H9 (cell line): ENCODE measurements around the gene LRRTM2. TPM values are rescaled to one million over a fixed set of nuclear protein-coding genes. Genes with fewer than 3 reads are reported as not detected.

Experiments
- DNase-seq: peaks from one replicate; pipeline ENCODE4 v3.0.0-alpha.2; 2017
- H2AFZ ChIP-seq: one replicate; pipeline ENCODE4 v1.6.1; 2013; ENCODE audit warnings: mild to moderate bottlenecking, low read length, control low read depth, moderate library complexity
- H2AK5ac ChIP-seq: 2 replicates; pipeline ENCODE4 v1.6.1; 2013; ENCODE audit warnings: low read length, control low read depth, mixed read lengths; ENCODE audit not compliant: insufficient read length
- H2BK120ac ChIP-seq: one replicate; pipeline ENCODE4 v1.6.1; 2013; ENCODE audit warnings: low read depth, mild to moderate bottlenecking, low read length, control low read depth, inconsistent platforms; ENCODE audit not compliant: poor library complexity, severe bottlenecking
- H2BK12ac ChIP-seq: 2 replicates; pipeline ENCODE4 v1.6.1; 2013; ENCODE audit warnings: low read length, control low read depth, mixed read lengths, low read depth; ENCODE audit not compliant: insufficient read length
- H2BK15ac ChIP-seq: 2 replicates; pipeline ENCODE4 v1.6.1; 2013; ENCODE audit warnings: low read depth, low read length, control low read depth
- H2BK20ac ChIP-seq: one replicate; pipeline ENCODE4 v1.6.1; 2013; ENCODE audit warnings: low read depth, mild to moderate bottlenecking, low read length, control low read depth, inconsistent platforms; ENCODE audit not compliant: poor library complexity, severe bottlenecking
- H2BK5ac ChIP-seq: 2 replicates; pipeline ENCODE4 v1.6.1; 2013; ENCODE audit warnings: low read length, control low read depth, mixed read lengths; ENCODE audit not compliant: insufficient read length
- H3K14ac ChIP-seq: 2 replicates; pipeline ENCODE4 v1.6.1; 2013; ENCODE audit warnings: low read length, control low read depth; ENCODE audit not compliant: insufficient read depth
- H3K18ac ChIP-seq: 2 replicates; pipeline ENCODE4 v1.6.1; 2013; ENCODE audit warnings: low read depth, mild to moderate bottlenecking, mixed read lengths, low read length, control low read depth; ENCODE audit not compliant: insufficient read length
- H3K23ac ChIP-seq: 2 replicates; pipeline ENCODE4 v1.6.1; 2013; ENCODE audit warnings: low read length, control low read depth, mixed read lengths, low read depth; ENCODE audit not compliant: insufficient read length
- H3K23me2 ChIP-seq: 2 replicates; pipeline ENCODE4 v1.6.1; 2013; ENCODE audit warnings: low read depth, mild to moderate bottlenecking, mixed read lengths, low read length, control low read depth; ENCODE audit not compliant: insufficient read length, poor library complexity, severe bottlenecking
- H3K27ac ChIP-seq: 2 replicates; pipeline ENCODE4 v1.5.1; 2013; ENCODE audit warnings: low read length, control low read depth, mixed read lengths, low read depth; ENCODE audit not compliant: insufficient read length
- H3K27me3 ChIP-seq: 2 replicates; pipeline ENCODE4 v1.6.1; 2013; ENCODE audit warnings: low read length, control low read depth, inconsistent platforms; ENCODE audit not compliant: insufficient read depth
- H3K4ac ChIP-seq: 2 replicates; pipeline ENCODE4 v1.6.1; 2013; ENCODE audit warnings: low read depth, mild to moderate bottlenecking, control low read depth, inconsistent platforms, low read length, moderate library complexity
- H3K4me1 ChIP-seq: 2 replicates; pipeline ENCODE4 v1.6.1; 2013; ENCODE audit warnings: low read length, control low read depth, inconsistent platforms; ENCODE audit not compliant: insufficient read depth
- H3K4me2 ChIP-seq: 2 replicates; pipeline ENCODE4 v1.6.1; 2013; ENCODE audit warnings: low read length, control low read depth, mixed read lengths; ENCODE audit not compliant: insufficient read length, insufficient read depth
- H3K56ac ChIP-seq: 2 replicates; pipeline ENCODE4 v1.6.1; 2013; ENCODE audit warnings: low read depth, mild to moderate bottlenecking, mixed read lengths, low read length, control low read depth; ENCODE audit not compliant: insufficient read length
- H3K79me1 ChIP-seq: 2 replicates; pipeline ENCODE4 v1.6.1; 2013; ENCODE audit warnings: low read depth, mild to moderate bottlenecking, moderate library complexity, low read length, control low read depth, inconsistent platforms; ENCODE audit not compliant: insufficient read depth, poor library complexity, severe bottlenecking
- H3K79me2 ChIP-seq: 2 replicates; pipeline ENCODE4 v1.6.1; 2013; ENCODE audit warnings: low read length, control low read depth, inconsistent platforms; ENCODE audit not compliant: insufficient read depth
- H3K9ac ChIP-seq: 2 replicates; pipeline ENCODE4 v1.6.1; 2013; ENCODE audit warnings: low read length, control low read depth, mixed read lengths; ENCODE audit not compliant: insufficient read length; ENCODE audit errors: extremely low read depth
- H3K9me3 ChIP-seq: one replicate; pipeline ENCODE4 v1.6.1; 2013; ENCODE audit warnings: low read depth, low read length, inconsistent platforms; ENCODE audit not compliant: control insufficient read depth
- H3T11ph ChIP-seq: one replicate; pipeline ENCODE4 v1.6.1; 2013; ENCODE audit warnings: mild to moderate bottlenecking, low read length, control low read depth, inconsistent platforms
- H4K20me1 ChIP-seq: one replicate; pipeline ENCODE4 v1.6.1; 2013; ENCODE audit not compliant: control insufficient read depth, insufficient read length, insufficient read depth
- H4K5ac ChIP-seq: 2 replicates; pipeline ENCODE4 v1.6.1; 2013; ENCODE audit warnings: low read depth, mild to moderate bottlenecking, mixed read lengths, low read length, control low read depth; ENCODE audit not compliant: insufficient read length
- H4K8ac ChIP-seq: replicated peaks from 2 replicates; pipeline ENCODE4 v1.6.1; 2013; ENCODE audit warnings: low read length, control low read depth, mixed read lengths, low read depth; ENCODE audit not compliant: insufficient read length
- H4K91ac ChIP-seq: 2 replicates; pipeline ENCODE4 v1.6.1; 2013; ENCODE audit warnings: low read depth, mild to moderate bottlenecking, moderate library complexity, mixed read lengths, low read length, control low read depth; ENCODE audit not compliant: insufficient read length
- H3K27ac Mint-ChIP-seq, 3 experiments: 2 replicates in 2 of 3; 3 replicates in 1 of 3; pipeline ENCODE4 v1.8.0; 2020 to 2021; ENCODE audit warnings: mixed read lengths in 3 of 3, mild to moderate bottlenecking in 1 of 3, moderate library complexity in 1 of 3
- H3K27me3 Mint-ChIP-seq: 2 replicates; pipeline ENCODE4 v1.8.0; 2021; ENCODE audit warnings: low read depth, mild to moderate bottlenecking, moderate library complexity, mixed read lengths
- H3K36me3 Mint-ChIP-seq, 3 experiments: 2 replicates in 2 of 3; 3 replicates in 1 of 3; pipeline ENCODE4 v1.8.0; 2020 to 2021; ENCODE audit warnings: low read depth in 3 of 3, mixed read lengths in 3 of 3; ENCODE audit not compliant: insufficient read depth in 1 of 3
- H3K4me1 Mint-ChIP-seq, 2 experiments: 2 replicates each; pipeline ENCODE4 v1.8.0; 2020; ENCODE audit warnings: mixed read lengths in 2 of 2
- H3K4me3 Mint-ChIP-seq, 2 experiments: 2 replicates in 1 of 2; 3 replicates in 1 of 2; pipeline ENCODE4 v1.8.0; 2020 to 2021; ENCODE audit warnings: mild to moderate bottlenecking in 2 of 2, mixed read lengths in 2 of 2, moderate library complexity in 1 of 2
- H3K9me3 Mint-ChIP-seq, 2 experiments: 2 replicates in 1 of 2; 3 replicates in 1 of 2; pipeline ENCODE4 v1.8.0; 2020; ENCODE audit warnings: mild to moderate bottlenecking in 2 of 2, mixed read lengths in 2 of 2, moderate library complexity in 1 of 2
- WGBS: extraction: QIAGEN DNeasy Blood & Tissue Kit; methylation state at CpG from one replicate; pipeline ENCODE4 v1.1.7; 2013; ENCODE audit warnings: missing lambda C conversion rate, low lambda C conversion rate, mixed read lengths; ENCODE audit not compliant: insufficient read length; ENCODE audit errors: extremely low coverage; 5-methylcytosine and 5-hydroxymethylcytosine counted together
- total RNA-seq: library from RNA; stranded (reverse); gene quantifications from 2 replicates; pipeline ENCODE4 v1.2.1, GENCODE V29; 2021
- TF ChIP-seq, protein P1 (sequence below): fragments of 200-600 bp; sonication (generic); conservative IDR thresholded peaks from 3 replicates; pipeline ENCODE4 v1.8.0; 2021; ENCODE audit warnings: antibody characterized with exemption, mild to moderate bottlenecking

Gene LRRTM2
- total RNA-seq, 1 experiment from 2014 or later: not detected

- no CpG with 5 or more reads among the region's 3 CpGs for WGBS
- Mint-ChIP-seq H3K4me3 (no peak overlapping the region), H3K4me1 (peaks cover 5 to 14% of the 10 kb centered on the region in 2 experiments; a peak in 2 of 4 replicates), H3K36me3 (peaks cover 6 to 54% (median 49%) of the 10 kb centered on the region in 3 experiments; a peak in 6 of 7 replicates), H3K27me3 (no peaks in the 10 kb centered on the region), H3K27ac (no peak overlapping the region; a peak in 1 of 7 replicates), H3K9me3 (no peaks in the 10 kb centered on the region)
- Histone ChIP-seq H3K23me2 (no peaks in the 10 kb centered on the region), H2BK20ac (no peak overlapping the region), H2AK5ac (no peak overlapping the region), H3K56ac (no peak overlapping the region), H4K20me1 (no peaks in the 10 kb centered on the region), H3K4ac (no peak overlapping the region), H3K4me1 (no peaks in the 10 kb centered on the region), H3K9ac (no peak overlapping the region), H3K27me3 (no peaks in the 10 kb centered on the region), H2BK15ac (no peak overlapping the region), H4K8ac (no peak overlapping the region), H2BK5ac (no peak overlapping the region), H3K18ac (no peak overlapping the region), H3K79me2 (no peaks in the 10 kb centered on the region), H3K27ac (no peak overlapping the region), H2BK12ac (no peak overlapping the region), H4K91ac (no peak overlapping the region), H3K79me1 (peaks cover 4% of the 10 kb centered on the region), H3T11ph (no peak overlapping the region), H3K9me3 (no peaks in the 10 kb centered on the region), H2AFZ (no peak overlapping the region), H3K14ac (no peak overlapping the region), H2BK120ac (no peak overlapping the region), H3K23ac (no peak overlapping the region), H4K5ac (no peak overlapping the region), H3K4me2 (no peak overlapping the region)
- DNase-seq: no peak
- TF ChIP-seq, protein P1, sequence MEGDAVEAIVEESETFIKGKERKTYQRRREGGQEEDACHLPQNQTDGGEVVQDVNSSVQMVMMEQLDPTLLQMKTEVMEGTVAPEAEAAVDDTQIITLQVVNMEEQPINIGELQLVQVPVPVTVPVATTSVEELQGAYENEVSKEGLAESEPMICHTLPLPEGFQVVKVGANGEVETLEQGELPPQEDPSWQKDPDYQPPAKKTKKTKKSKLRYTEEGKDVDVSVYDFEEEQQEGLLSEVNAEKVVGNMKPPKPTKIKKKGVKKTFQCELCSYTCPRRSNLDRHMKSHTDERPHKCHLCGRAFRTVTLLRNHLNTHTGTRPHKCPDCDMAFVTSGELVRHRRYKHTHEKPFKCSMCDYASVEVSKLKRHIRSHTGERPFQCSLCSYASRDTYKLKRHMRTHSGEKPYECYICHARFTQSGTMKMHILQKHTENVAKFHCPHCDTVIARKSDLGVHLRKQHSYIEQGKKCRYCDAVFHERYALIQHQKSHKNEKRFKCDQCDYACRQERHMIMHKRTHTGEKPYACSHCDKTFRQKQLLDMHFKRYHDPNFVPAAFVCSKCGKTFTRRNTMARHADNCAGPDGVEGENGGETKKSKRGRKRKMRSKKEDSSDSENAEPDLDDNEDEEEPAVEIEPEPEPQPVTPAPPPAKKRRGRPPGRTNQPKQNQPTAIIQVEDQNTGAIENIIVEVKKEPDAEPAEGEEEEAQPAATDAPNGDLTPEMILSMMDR: no peak
These were observed 39.2 kb upstream of the LRRTM2 start for GRCh38 chr5:138914338-138914737.
